A549 (cell line): ENCODE data around the gene PML. TPM values are rescaled to one million over a fixed set of nuclear protein-coding genes. Genes with fewer than 3 reads are reported as not detected.

Experiments
- ATAC-seq, 2 experiments: fragments of 200-7000 bp in 1 of 2; fragments of >200 bp in 1 of 2; cut with Nextera tagmentation in 1 of 2; cut with Tn5 transposase in 1 of 2; 3 replicates each; pipeline versions ENCODE4 v1.8.0 to v1.9.1; 2018 to 2020; ENCODE audit warnings: mild to moderate bottlenecking in 1 of 2, moderate library complexity in 1 of 2
- CTCF ChIA-PET: fragments of 300-600 bp; sonication (Branson Sonifier 250); formaldehyde crosslinking; extraction: SDS; loops from one replicate; lab custom pipeline; 2021; ENCODE audit warnings: antibody characterized with exemption, inconsistent platforms; lab: Yijun Ruan, JAX
- POLR2A ChIA-PET: fragments of 350-600 bp; formaldehyde crosslinking; extraction: SDS; loops from one replicate; lab custom pipeline; 2021; ENCODE audit warnings: antibody characterized with exemption, inconsistent platforms; lab: Yijun Ruan, JAX
- DNase-seq, 2 experiments: peaks; one replicate each; pipeline versions ENCODE4 v3.0.0 to v3.0.0-alpha.2; 2011 to 2016; ENCODE audit warnings: low read depth in 1 of 2, low spot score in 1 of 2
- FAIRE-seq: peaks from 2 replicates; lab custom pipeline; 2011; peaks lifted over from hg19 to GRCh38; lab: Jason Lieb, UNC
- H3K27ac ChIP-seq, 2 experiments: fragments of >200 bp; sonication (Bioruptor Twin); formaldehyde crosslinking; 3 replicates each; pipeline ENCODE4 v1.5.1; 2016 to 2017
- H3K4me1 ChIP-seq: fragments of >200 bp; sonication (Bioruptor Twin); formaldehyde crosslinking; 3 replicates; pipeline ENCODE4 v1.6.1; 2016
- H3K4me2 ChIP-seq: fragments of >200 bp; sonication (Bioruptor Twin); formaldehyde crosslinking; 3 replicates; pipeline ENCODE4 v1.6.1; 2016
- H3K4me3 ChIP-seq: fragments of >200 bp; sonication (Bioruptor Twin); formaldehyde crosslinking; 3 replicates; pipeline ENCODE4 v1.5.1; 2016
- H3K9me3 ChIP-seq: fragments of >200 bp; sonication (Bioruptor Twin); formaldehyde crosslinking; 3 replicates; pipeline ENCODE4 v1.6.1; 2016
- BHLHE40 ChIP-seq: IDR thresholded peaks from 2 replicates; pipeline ENCODE4 v1.6.1; 2012; ENCODE audit warnings: low read depth, low read length, inconsistent platforms
- CBX8 ChIP-seq: fragments of 200-600 bp; sonication (generic); IDR thresholded peaks from 2 replicates; pipeline ENCODE4 v1.6.1; 2016
- CHD2 ChIP-seq: fragments of 150-350 bp; IDR thresholded peaks from 2 replicates; pipeline ENCODE4 v1.6.1; 2014; ENCODE audit warnings: low read length; ENCODE audit not compliant: partially characterized antibody
- HDAC2 ChIP-seq: fragments of 200-600 bp; sonication (generic); IDR thresholded peaks from 2 replicates; pipeline ENCODE4 v1.6.1; 2016
- JUN ChIP-seq, 2 experiments: fragments of >200 bp; sonication (Bioruptor Twin); formaldehyde crosslinking; IDR thresholded peaks; 2 replicates in 1 of 2; 3 replicates in 1 of 2; pipeline ENCODE4 v1.6.1; 2016 to 2017
- MAZ ChIP-seq: fragments of 150-350 bp; IDR thresholded peaks from 2 replicates; pipeline ENCODE4 v1.6.1; 2014; ENCODE audit warnings: antibody characterized with exemption, low read depth, low read length, borderline replicate concordance
- MYC ChIP-seq: IDR thresholded peaks from 2 replicates; pipeline ENCODE4 v1.6.1; 2012; ENCODE audit warnings: mild to moderate bottlenecking, inconsistent platforms, low read length, improper control_type of control experiment, borderline replicate concordance
- PHF8 ChIP-seq: fragments of 200-600 bp; sonication (generic); IDR thresholded peaks from 2 replicates; pipeline ENCODE4 v1.6.1; 2016; ENCODE audit warnings: low read depth, mild to moderate bottlenecking, antibody characterized with exemption, moderate library complexity, borderline replicate concordance
- POLR2A ChIP-seq: IDR thresholded peaks from 2 replicates; pipeline ENCODE4 v1.6.1; 2012; ENCODE audit warnings: mild to moderate bottlenecking, low read length
- RAD21 ChIP-seq, 2 experiments: fragments of >200 bp in 1 of 2; sonication (Bioruptor Twin) in 1 of 2; formaldehyde crosslinking in 1 of 2; IDR thresholded peaks in 1 of 2; conservative IDR thresholded peaks in 1 of 2; 2 replicates in 1 of 2; 3 replicates in 1 of 2; pipeline ENCODE4 v1.6.1; 2012 to 2018; ENCODE audit warnings: inconsistent platforms in 1 of 2
- RCOR1 ChIP-seq: fragments of 150-350 bp; IDR thresholded peaks from 2 replicates; pipeline ENCODE4 v1.6.1; 2014; ENCODE audit warnings: antibody characterized with exemption, low read length, low read depth
- REST ChIP-seq: fragments of 200-600 bp; sonication (generic); IDR thresholded peaks from 2 replicates; pipeline ENCODE4 v1.6.1; 2016; ENCODE audit warnings: antibody characterized with exemption, mild to moderate bottlenecking, moderate library complexity
- RFX5 ChIP-seq: fragments of 450-650 bp; IDR thresholded peaks from 2 replicates; pipeline ENCODE4 v1.7.1; 2014; ENCODE audit warnings: antibody characterized with exemption, mild to moderate bottlenecking, moderate library complexity
- RNF2 ChIP-seq: fragments of 200-600 bp; sonication (generic); IDR thresholded peaks from 2 replicates; pipeline ENCODE4 v1.6.1; 2016; ENCODE audit warnings: low read depth, mild to moderate bottlenecking, antibody characterized with exemption, moderate library complexity, borderline replicate concordance
- SMC3 ChIP-seq: fragments of >200 bp; sonication (Bioruptor Twin); formaldehyde crosslinking; IDR thresholded peaks from 3 replicates; pipeline ENCODE4 v1.6.1; 2018; ENCODE audit warnings: inconsistent platforms
- ZNF302 ChIP-seq: fragments of 250-450 bp; sonication (Bioruptor Pico); IDR thresholded peaks from 2 replicates; pipeline ENCODE4 v1.9.0; 2021; ENCODE audit warnings: inconsistent platforms, mild to moderate bottlenecking, moderate library complexity
- WGBS: methylation state at CpG from one replicate; pipeline ENCODE4 v1.1.6; 2017; ENCODE audit errors: missing lambda C conversion rate; 5-methylcytosine and 5-hydroxymethylcytosine counted together
- polyA plus RNA-seq, 4 experiments: library from polyadenylated mRNA; depleted of rRNA in 3 of 4; stranded (reverse); fragments of >200 nt; fragmentation: RNase III in 1 of 4; extraction: RNeasy Plus Mini Kit Qiagen cat#74134 plus additional on column Dnase treatment in 1 of 4; gene quantifications; 2 replicates in 3 of 4; 3 replicates in 1 of 4; pipeline ENCODE4 v1.2.3, GENCODE V29; 2011 to 2017
- TF ChIP-seq, protein P1 (sequence below): fragments of 150-350 bp; IDR thresholded peaks from 2 replicates; pipeline ENCODE4 v1.6.1; 2014; ENCODE audit warnings: low read depth, mild to moderate bottlenecking, low read length
- TF ChIP-seq, protein P2 (sequence below): IDR thresholded peaks from 2 replicates; pipeline ENCODE4 v1.6.1; 2012
- TF ChIP-seq, protein P3 (sequence below): fragments of >200 bp; sonication (Bioruptor Twin); formaldehyde crosslinking; IDR thresholded peaks from 3 replicates; pipeline ENCODE4 v1.5.1; 2016
- TF ChIP-seq, protein P4 (sequence below): fragments of 450-650 bp; IDR thresholded peaks from 2 replicates; pipeline ENCODE4 v1.6.1; 2014; ENCODE audit warnings: antibody characterized with exemption

Gene PML
- polyA plus RNA-seq, 2 of the 4 experiments (the other 2 are of a cell fraction) = 2.1 to 8.5 TPM

DNA sequence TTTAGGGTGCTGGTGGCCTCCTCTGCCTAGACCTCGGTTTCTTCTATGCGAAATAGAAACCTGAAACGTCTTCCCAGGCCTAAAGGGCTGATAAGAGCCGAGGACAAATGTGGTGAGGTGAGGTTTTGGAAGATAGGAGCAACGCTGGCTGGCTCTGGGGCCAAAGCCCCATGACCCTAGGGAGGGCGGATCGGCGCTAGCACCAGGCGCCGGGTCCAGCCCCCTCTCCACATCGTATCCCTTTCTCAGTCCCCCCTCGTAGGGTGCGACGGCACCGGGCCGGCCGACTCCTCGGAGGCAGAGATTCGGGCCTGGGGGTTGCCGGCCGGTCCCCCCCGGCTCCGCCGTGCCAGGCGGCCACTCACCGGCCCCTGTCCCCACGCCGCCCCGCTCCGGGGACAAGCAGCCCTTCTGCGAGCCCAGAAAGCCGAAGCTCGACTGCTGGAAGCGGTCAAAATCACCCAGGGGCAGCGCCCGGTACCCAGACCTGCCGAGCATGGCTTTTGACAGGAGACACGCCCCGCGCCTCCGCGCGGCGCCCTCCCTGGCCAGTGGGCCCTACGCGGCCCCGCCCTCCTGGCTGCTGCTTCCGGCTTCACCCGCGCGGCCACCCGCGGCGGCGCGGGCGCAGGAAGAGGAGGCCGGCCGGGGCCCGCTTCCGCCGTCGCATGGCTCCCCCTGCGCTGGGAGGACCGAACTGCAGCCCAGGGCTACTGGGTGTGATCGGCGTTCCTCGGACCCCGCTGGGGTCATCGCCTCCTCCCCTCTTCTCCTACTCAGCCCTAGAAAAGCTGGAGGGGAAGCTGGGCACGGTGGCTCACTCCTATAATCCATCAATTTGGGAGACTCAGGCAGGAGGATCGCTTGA lies 2.6 kb upstream of the PML start, which contains the start of gene STOML1:
Gene STOML1, minus strand, starts transcription at position 570 of the 868 bp plus-strand sequence. Its CDS starts 72 bp downstream, at position 498.
- FAIRE-seq = no peak
- WGBS = 0% methylated on average over 13 of the region's 72 CpGs

GRCh38 chr15:73992594-73992898 lies 2.0 kb upstream of the PML start:
- WGBS = 59% methylated on average over 5 of the region's 5 CpGs
- no peak for TF ChIP-seq CHD2
- no peak for TF ChIP-seq MAZ
- TF ChIP-seq, protein P1, sequence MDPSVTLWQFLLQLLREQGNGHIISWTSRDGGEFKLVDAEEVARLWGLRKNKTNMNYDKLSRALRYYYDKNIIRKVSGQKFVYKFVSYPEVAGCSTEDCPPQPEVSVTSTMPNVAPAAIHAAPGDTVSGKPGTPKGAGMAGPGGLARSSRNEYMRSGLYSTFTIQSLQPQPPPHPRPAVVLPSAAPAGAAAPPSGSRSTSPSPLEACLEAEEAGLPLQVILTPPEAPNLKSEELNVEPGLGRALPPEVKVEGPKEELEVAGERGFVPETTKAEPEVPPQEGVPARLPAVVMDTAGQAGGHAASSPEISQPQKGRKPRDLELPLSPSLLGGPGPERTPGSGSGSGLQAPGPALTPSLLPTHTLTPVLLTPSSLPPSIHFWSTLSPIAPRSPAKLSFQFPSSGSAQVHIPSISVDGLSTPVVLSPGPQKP = no peak
- no peak for TF ChIP-seq RFX5
- TF ChIP-seq, protein P2, sequence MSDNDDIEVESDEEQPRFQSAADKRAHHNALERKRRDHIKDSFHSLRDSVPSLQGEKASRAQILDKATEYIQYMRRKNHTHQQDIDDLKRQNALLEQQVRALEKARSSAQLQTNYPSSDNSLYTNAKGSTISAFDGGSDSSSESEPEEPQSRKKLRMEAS = no peak
- no peaks in the 10 kb centered on the region for H3K9me3 ChIP-seq
- no peak for FAIRE-seq
- peak overlapping the region; percentile 83; the same call in 2 of the 3 replicates for H3K4me3 ChIP-seq
- CTCF ChIA-PET = interaction anchor here (0.6 to 5.5 kb wide), 11 partner anchors 8 to 50 kb away, joined by 3 to 30 read pairs (median 3); no protein-coding TSS in a partner anchor
- H3K4me1 ChIP-seq = peaks cover 33% of the 10 kb centered on the region
- no peak for DNase-seq
- peak overlapping the region; percentile 83 for H3K4me2 ChIP-seq
- POLR2A ChIA-PET = no interaction called here
- peak overlapping the region; percentile 68 to 80 for H3K27ac ChIP-seq
- no peak for ATAC-seq

More for the DNA sequence above, 2.6 kb upstream of the PML start, which contains the start of gene STOML1:
- Histone ChIP-seq H3K27ac (peak within 1 kb of the TSS; percentile 68 to 88), H3K4me3 (peak within 1 kb of the TSS; percentile 83), H3K9me3 (no peaks in the 10 kb centered on the region), H3K4me1 (peaks cover 33% of the 10 kb centered on the region), H3K4me2 (peak within 1 kb of the TSS; percentile 83)
- DNase-seq (peak; percentile 87 to 91), ATAC-seq (peak; percentile 86 to 89)
- ChIA-PET POLR2A (no interaction called here), CTCF (interaction anchor here (0.6 to 5.5 kb wide), 13 partner anchors 8 to 331 kb away, joined by 3 to 30 read pairs (median 3); no protein-coding TSS in a partner anchor)
- TF ChIP-seq RNF2 (no peak), POLR2A (0 out of 2 replicates have a peak, but pooled peaks have one; percentile 9), JUN (IDR thresholded peaks at IDR 0.05) (peak in 1 of 2 experiments; percentile 57; a peak in 2 of 5 replicates), CBX8 (no peak), ZNF302 (CRISPR knock-in tag) (no peak), MYC (0 out of 2 replicates have a peak, but pooled peaks have one; percentile 41), CHD2 (no peak), PHF8 (peak; percentile 37; the same call in 1 of the 2 replicates)
- TF ChIP-seq, protein P2 = peak; percentile 36; the same call in 1 of the 2 replicates
- TF ChIP-seq, protein P3, sequence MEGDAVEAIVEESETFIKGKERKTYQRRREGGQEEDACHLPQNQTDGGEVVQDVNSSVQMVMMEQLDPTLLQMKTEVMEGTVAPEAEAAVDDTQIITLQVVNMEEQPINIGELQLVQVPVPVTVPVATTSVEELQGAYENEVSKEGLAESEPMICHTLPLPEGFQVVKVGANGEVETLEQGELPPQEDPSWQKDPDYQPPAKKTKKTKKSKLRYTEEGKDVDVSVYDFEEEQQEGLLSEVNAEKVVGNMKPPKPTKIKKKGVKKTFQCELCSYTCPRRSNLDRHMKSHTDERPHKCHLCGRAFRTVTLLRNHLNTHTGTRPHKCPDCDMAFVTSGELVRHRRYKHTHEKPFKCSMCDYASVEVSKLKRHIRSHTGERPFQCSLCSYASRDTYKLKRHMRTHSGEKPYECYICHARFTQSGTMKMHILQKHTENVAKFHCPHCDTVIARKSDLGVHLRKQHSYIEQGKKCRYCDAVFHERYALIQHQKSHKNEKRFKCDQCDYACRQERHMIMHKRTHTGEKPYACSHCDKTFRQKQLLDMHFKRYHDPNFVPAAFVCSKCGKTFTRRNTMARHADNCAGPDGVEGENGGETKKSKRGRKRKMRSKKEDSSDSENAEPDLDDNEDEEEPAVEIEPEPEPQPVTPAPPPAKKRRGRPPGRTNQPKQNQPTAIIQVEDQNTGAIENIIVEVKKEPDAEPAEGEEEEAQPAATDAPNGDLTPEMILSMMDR = peak; percentile 61

DNA sequence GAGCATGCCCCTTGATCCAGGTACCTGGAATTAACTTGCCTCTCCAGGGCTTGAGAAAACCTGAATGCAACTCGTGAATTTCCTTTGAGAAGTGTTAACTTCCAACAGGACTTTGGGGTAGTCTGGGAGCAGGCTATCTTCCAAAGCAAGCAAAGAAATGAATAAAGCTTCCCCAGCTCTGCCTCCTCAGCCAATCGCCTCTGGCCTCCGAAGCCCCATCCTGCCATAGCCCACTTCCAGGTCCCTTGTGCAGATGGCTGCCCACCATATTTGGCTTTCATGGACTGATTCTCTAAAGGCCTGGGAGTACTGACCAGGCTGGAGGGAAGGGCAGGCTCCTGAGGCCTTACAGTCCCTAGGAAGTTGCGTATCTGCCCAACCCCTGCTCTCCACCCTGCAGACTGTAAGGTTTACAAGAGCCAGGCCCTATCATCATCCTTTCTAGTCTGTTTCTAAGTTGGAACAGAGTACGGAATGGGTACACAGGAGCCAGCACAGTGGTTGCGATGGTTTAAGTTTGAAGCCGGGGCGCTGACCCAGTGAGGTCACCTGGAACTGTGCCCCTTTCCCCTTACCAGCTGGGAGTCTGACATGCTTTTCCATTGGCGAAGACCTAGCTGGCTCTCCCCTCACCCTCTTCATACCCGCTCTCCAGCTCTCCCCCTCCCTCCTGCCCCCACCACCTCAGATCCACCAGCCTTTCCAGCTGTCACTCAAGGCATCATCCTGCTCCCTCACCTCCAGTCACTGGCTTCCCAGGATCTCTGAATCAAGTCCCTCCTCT lies 1.1 kb upstream of the PML start:
- ChIA-PET POLR2A (no interaction called here), CTCF (interaction anchor here (0.8 to 5.5 kb wide), 10 partner anchors 10 to 61 kb away, joined by 3 to 30 read pairs (median 4); no protein-coding TSS in a partner anchor)
- peak overlapping the region in 1 of 2 experiments; percentile 91; a peak in 5 of 6 replicates for H3K27ac ChIP-seq
- DNase-seq (no peak), FAIRE-seq (no peak), ATAC-seq (no peak)
- H3K4me2 ChIP-seq = peak overlapping the region; percentile 74
- H3K4me3 ChIP-seq = peak overlapping the region; percentile 98; the same call in 1 of the 3 replicates
- H3K4me1 ChIP-seq = peaks cover 24% of the 10 kb centered on the region
- H3K9me3 ChIP-seq = no peaks in the 10 kb centered on the region
- 89% methylated on average over 10 of the region's 10 CpGs for WGBS
- TF ChIP-seq HDAC2 (no peak), JUN (IDR thresholded peaks at IDR 0.05) (no peak), PHF8 (no peak), RAD21 (conservative IDR thresholded peaks at IDR 0.05 in 1 of 2, IDR thresholded peaks at IDR 0.05 in 1 of 2) (no peak), BHLHE40 (no peak), REST (no peak), SMC3 (no peak), RCOR1 (no peak)
- TF ChIP-seq, protein P4, sequence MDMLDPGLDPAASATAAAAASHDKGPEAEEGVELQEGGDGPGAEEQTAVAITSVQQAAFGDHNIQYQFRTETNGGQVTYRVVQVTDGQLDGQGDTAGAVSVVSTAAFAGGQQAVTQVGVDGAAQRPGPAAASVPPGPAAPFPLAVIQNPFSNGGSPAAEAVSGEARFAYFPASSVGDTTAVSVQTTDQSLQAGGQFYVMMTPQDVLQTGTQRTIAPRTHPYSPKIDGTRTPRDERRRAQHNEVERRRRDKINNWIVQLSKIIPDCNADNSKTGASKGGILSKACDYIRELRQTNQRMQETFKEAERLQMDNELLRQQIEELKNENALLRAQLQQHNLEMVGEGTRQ = no peak
